ENCODE data around the gene CBX4.

GRCh38 chr17:79855331-79856124 is 16.3 kb upstream of the CBX4 start:
- TF ChIP-seq CTCF (IDR thresholded peaks at IDR 0.05; ENCODE audit: insufficient read depth, low read depth, low read length) (no peak), EZH2 (IDR thresholded peaks at IDR 0.05; ENCODE audit: insufficient read depth, low read length) (no peak)
